ENCODE data around the gene FOXD2.
A peak's percentile ranks its signal among the peaks of the same experiment; 100 is the strongest.

FOXD2 gene

DNA sequence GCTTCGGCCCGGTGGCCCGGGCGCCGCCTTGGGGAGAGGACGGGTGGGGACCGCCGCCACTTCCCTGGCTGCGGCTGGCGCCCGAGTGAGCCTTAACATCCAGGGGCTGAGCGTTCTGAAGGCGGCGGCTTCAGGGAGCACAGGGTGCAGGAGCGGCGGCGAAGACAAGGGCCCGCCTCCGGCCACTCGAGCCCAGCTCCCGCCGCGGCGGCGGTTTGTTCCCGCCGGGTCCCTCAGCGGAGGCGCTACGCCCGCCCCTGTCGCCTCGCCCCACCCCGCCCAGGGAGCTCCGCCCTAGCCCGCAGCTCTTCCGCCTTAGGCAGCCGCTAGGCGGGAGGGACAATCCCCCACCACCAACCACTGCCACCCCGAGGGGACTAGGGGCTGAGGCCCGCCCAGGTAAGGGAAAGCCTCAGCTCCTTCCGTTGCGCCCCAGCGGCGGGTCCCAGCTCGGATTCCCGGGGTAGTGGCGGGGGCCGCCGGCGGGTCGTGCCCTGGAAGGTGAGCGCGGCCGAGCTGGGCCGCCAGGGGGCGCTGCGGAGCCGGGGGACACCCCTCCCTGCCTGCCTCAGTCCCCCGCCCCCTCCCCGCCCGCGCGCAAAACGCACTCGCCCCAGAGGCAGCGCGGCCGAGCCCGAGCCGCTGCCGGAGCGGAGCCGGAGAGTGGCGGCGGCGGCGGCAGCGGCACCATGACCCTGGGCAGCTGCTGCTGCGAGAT is at the start of gene FOXD2:
TSS of gene FOXD2 (plus strand) at position 598 of the 718 bp plus-strand sequence. CDS start at position 690, 92 bp downstream.
- peak; percentile 87 for DNase-seq (ENCODE audit: low read depth)

GRCh38 chr1:47388891-47389238 is 49.0 kb upstream of the FOXD2 start:
- DNase-seq (ENCODE audit: low read depth): no peak

DNA sequence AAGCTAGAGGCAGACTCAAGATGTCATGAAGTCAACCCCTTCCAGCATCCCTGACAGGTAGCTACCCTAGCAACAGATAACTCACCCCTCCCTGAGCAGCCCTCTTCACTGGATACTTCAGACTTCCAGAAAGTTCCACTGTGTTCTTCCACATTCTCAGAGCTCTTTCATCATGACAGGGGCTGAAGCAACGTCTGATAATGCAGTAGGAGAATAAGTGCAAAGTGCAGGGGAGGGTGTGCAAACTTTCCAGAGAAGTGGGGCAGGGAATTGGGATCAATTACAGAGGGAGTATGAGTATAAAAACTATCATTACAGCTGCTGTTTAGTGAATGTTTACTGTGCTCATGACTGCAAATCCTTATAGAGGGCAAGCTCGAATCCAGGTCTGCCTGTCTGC is 48.1 kb upstream of the FOXD2 start:
- DNase-seq (ENCODE audit: low read depth): no peak

GRCh38 chr1:47390843-47391242 is 47.0 kb upstream of the FOXD2 start:
- DNase-seq (ENCODE audit: low read depth): no peak

DNA sequence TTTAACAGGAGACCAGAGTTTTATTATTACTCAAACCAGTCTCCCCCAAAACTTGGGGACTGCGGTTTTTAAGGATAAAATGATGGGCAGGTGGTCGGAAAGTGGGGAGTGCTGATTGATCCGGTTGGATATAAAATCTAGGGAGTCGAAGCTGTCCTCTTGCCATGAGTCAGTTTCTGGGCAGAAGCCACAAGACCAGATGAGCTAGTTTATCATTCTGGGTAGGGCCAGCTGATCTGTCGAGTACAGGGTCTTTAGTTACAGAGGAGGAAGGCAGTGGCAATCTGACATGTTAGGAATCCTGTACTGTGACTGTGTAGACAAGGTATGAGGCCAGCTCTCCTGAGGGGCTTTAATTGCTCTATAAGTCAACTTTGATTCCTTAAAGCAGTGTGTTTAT is 44.7 kb upstream of the FOXD2 start:
- no peak for DNase-seq (ENCODE audit: low read depth)

GRCh38 chr1:47395433-47395832 is 42.4 kb upstream of the FOXD2 start:
- DNase-seq (ENCODE audit: low read depth): no peak

DNA sequence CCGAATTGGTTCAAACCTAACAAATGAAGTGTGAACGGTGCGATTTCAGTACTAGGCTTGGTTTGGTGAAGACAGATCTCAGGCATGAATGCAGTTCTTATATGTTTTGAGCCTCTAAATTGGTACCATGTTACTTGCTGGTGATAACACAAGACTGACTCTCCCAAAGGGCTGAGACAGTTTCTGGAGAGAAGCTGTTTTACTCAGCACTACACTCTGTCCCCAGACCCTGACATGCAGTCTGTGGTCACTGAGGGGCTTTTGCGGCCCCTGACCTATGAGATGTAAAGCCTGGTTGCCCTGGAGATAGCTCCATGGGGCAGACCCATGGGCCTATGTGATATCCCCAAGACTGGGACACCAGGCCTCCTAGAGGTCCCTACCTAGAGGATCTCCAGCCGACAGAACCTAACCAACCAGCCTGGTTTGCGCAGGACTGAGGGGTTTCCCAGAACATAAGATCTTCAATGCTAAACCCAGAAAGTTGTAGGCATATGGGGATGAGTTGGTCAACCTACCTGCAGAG is 41.1 kb upstream of the FOXD2 start:
- DNase-seq (ENCODE audit: low read depth): no peak

DNA sequence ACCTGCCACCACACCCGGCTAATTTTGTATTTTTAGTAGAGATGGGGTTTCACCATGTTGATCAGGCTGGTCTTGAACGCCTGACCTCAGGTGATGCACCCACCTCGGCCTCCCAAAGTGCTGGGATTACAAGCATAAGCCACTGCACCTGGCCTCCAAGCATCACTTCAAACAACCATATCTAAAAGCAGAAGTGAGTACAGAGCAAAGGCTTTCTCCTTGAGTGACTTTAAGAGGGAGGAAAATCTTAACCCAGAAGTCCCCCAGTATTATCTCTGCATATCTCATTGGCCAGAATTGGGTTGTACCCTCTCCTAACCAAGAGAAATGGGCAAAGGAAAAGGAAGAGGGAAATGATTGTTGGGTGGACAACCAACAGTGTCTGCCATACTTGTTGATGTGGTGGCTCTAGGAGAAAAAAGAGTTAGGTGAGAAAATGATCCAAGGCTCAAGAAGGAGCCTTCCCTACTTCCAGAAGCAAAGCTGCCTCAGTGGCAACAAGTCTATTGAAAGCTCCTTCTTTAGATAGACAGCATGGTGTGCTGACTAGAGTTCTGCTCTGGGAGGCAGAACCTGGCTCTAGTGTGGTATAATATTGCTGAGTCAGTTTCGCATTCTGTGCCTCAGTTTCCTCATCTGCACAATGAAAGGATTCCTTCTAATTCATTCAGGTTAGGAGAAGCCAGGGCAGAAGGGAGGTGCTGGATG is 38.6 kb upstream of the FOXD2 start:
- no peak for DNase-seq (ENCODE audit: low read depth)

DNA sequence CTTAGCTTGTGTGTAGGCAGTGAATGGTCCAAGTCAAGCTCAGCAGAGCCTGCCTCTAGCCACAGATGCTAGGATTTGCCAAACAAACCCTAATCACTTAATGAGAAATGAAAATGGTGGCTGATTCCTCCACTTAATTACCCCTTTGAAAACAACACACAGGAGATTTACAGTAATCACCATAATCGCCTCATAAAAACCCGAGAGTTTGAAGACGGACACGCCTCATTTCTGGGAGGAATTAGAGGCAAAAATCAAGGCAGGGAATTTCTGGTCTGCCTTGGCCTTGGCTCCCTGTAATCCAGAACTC is 38.0 kb upstream of the FOXD2 start:
- DNase-seq (ENCODE audit: low read depth): no peak

GRCh38 chr1:47401761-47402160 is 36.1 kb upstream of the FOXD2 start:
- no peak for DNase-seq (ENCODE audit: low read depth)

DNA sequence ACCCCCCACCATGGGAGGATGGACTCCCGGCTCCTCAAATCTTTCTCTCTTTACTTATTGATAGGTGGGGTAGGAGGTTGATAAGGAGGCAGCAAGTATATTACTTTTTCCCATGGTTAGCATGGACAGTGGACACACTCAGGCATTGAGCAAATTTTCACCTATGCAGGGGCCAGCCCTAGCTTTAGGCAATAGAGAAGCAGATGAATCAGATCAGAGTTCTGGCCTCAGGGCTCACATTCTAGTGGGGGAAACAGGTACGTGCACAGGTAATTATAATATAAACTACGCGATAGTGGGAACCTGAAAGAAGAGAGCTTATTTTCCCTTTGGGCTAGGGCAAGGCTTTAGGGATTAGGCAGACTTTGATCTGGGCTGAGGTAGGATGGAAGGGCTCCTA is 35.3 kb upstream of the FOXD2 start:
- no peak for DNase-seq (ENCODE audit: low read depth)

- no peak for DNase-seq (ENCODE audit: low read depth)
Measured at GRCh38 chr1:47403321-47403910, 34.4 kb upstream of the FOXD2 start.

- no peak for DNase-seq (ENCODE audit: low read depth)
Measured at GRCh38 chr1:47405697-47406096, 32.1 kb upstream of the FOXD2 start.

DNA sequence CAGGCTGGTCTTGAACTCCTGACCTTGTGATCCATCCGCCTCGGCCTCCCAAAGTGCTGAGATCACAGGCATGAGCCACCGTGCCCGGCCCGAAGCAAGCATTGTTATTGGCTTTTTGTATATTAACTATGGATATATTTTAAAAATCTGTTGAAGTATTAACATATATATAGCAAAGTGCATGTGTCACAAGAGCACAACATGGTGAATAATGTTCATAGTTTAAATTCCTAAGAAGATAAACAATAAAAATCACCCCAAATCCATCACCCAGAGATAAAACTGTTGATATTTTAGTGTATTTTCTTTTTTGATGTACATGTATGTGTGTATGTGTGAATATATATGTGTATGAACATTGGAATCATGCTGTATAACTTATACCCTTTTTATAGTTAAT is 30.9 kb upstream of the FOXD2 start:
- no peak for DNase-seq (ENCODE audit: low read depth)

DNA sequence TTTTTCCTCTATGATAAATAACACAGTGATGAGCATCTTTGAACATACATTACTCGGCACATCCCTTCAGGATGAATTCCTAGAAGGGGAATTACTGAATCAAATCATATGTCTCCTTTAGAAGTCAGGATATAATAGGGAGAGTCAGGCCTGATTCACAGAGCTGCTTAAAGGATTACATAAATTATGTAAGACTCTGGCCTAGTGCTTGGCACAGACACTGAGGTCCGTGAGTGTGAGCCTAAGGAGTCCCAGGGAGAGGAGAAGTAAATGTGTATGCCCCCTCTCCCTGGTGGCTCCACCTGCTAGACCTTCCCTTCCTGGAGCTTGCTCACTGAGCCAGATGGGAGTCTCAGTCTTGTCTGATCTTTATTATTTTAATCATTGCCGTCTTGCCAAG is 30.4 kb upstream of the FOXD2 start:
- no peak for DNase-seq (ENCODE audit: low read depth)

DNA sequence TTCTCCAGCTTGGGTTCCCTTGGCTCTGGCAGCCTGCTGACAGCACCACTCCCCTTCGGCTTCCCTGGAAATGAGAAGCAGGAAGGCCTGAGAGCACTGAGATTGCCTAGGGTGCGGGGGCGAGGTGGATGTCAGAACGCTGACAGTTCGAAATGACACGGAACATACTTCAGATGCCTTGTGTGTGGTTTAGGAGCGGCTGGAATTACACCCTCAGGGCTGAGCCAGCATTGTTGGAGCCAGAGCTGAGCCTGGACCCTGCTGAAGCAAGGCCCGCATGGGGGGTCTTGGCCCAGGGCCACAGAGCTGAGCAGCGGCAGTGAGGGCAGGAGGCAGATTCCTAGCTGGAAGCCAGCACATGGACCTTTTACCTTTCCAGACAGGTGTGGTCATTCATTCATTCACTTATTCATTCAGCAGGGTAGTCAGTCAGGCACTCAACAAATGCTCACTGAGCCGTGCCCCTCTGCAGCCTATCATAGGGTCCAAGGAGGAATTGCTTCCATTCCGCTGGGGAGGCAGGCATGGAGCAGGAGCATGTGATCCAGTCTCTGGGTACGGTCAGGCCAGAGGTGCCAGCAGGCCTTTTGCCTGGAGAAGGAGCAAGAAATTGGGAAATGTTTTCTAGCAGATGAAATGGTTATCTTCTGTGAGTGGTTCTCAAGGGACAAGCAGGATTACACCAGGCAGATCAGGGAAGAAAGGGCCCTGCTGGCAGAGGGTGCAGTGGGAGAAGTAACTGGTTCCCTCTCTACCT is 28.4 kb upstream of the FOXD2 start:
- DNase-seq (ENCODE audit: low read depth): no peak

DNA sequence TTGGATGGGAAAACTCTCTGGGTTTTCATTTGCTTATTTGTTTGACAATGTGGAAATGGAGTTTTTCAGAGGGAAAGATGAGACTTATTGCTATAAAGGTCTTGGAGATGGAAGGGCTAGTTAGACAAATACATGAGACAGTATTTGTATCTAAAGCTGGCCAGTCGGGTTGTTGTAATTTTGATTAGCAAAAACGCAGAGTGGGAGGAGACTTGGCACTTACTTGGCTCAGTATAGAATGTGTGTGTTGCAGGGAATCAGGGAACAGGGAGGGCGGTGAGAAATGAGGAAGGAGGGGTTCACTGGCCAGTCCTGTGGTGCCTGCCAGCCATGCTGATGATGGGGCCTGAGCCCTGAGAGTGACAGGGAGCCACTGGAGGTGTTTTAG is 27.8 kb upstream of the FOXD2 start:
- DNase-seq (ENCODE audit: low read depth): no peak

- DNase-seq (ENCODE audit: low read depth): no peak
Measured at GRCh38 chr1:47411436-47411835, 26.4 kb upstream of the FOXD2 start.

DNA sequence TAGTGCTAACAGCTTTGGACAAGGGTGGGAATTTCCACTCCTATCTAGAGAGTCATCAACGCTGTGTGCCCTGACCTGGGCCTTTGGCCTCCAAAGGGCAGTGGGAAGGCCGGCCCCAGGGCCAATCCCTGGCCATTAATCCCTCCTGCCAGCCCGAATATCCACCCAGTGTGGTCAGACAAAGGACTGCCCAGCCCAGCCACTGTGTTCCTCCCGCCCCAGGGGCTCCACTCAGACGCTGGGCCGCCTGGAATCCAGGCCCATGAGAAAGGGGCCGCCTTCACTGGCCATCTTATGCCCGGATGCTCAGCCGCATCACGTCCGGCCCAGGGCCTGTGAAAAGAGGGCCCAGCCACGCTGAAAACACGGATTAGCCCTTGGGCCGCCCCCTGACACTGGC is 25.4 kb upstream of the FOXD2 start:
- no peak for DNase-seq (ENCODE audit: low read depth)

DNA sequence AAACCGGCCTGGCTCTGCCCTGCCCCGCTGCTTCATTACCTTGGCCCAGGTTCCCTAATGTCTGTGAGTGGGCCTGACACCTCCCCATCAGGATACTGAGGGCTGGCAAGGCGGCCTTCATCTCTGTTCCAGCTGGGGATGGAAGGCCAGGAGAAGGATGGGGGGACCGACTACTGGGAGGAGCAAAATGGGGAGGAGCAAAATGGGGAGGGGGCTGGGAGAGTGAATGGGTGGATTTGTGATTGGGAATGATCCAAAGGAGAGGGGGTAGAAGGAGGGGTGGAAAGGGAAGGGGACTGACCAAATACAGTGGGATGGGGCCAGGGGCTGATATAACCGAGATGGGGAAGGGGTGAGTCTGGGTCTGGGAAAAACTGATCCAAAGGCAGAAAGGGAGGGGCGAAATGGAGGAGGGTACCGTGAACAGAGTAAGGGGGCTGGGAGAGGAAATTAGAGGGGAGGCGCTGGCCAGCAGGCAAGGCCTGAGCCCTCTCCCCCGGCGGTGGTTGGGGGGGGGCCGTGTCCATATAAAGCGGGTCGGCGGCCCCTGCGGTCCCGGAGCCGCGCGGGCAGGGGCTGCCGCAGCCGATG is 22.0 kb upstream of the FOXD2 start, which contains the start of gene FOXE3:
TSS of gene FOXE3 (plus strand) at position 558 of the 591 bp plus-strand sequence. CDS start at position 589, 31 bp downstream.
- DNase-seq (ENCODE audit: low read depth): no peak

DNA sequence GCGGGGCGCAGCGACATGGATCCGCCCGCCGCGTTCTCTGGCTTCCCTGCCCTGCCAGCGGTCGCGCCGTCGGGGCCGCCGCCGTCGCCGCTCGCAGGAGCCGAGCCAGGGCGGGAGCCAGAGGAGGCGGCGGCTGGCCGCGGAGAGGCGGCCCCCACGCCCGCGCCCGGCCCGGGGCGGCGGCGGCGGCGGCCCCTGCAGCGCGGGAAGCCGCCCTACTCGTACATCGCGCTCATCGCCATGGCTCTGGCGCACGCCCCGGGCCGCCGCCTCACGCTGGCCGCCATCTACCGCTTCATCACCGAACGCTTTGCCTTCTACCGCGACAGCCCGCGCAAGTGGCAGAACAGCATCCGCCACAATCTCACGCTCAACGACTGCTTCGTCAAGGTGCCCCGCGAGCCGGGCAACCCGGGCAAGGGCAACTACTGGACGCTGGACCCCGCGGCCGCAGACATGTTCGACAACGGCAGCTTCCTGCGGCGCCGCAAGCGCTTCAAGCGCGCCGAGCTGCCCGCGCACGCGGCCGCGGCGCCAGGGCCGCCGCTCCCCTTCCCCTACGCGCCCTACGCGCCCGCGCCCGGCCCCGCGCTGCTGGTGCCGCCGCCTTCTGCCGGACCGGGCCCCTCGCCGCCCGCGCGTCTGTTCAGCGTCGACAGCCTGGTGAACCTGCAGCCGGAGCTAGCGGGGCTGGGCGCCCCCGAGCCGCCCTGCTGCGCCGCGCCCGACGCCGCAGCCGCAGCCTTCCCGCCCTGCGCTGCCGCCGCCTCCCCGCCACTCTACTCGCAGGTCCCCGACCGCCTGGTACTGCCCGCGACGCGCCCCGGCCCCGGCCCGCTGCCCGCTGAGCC is 21.3 kb upstream of the FOXD2 start:
- no peak for DNase-seq (ENCODE audit: low read depth)

All from stimulated activated CD8-positive, alpha-beta memory T cell treated with anti-CD3 and anti-CD28 coated beads, Interleukin-12 subunit alpha, Interleukin-12 subunit beta, amount 100 ng/mL, for 1 hour (primary cell).